GM19438 (cell line): Measurements from ENCODE around the gene USP32.
"Not testable (repeated sequence)": the region's sequence is repeated elsewhere in the genome, so short reads cannot be mapped to it uniquely, and the experiment has no call there.

Experiments used
- ATAC-seq: cut with Tn5 transposase; IDR thresholded peaks from one replicate; pipeline ENCODE4 v1.9.1; 2021; ENCODE audit warnings: low read depth; ENCODE audit not compliant: unreplicated experiment

Gene USP32

GRCh38 chr17:60345233-60345632 lies 46.7 kb downstream of the USP32 start:
- no peak for ATAC-seq

GRCh38 chr17:60342492-60342891 lies 49.4 kb downstream of the USP32 start:
- not testable (repeated sequence) for ATAC-seq

GRCh38 chr17:60335289-60335688 lies 56.6 kb downstream of the USP32 start:
- no peak for ATAC-seq

GRCh38 chr17:60333628-60334031 lies 58.3 kb downstream of the USP32 start:
- ATAC-seq: no peak

- not testable (repeated sequence) for ATAC-seq
Observed at GRCh38 chr17:60333072-60333471, 58.9 kb downstream of the USP32 start.

GRCh38 chr17:60332574-60332973 lies 59.4 kb downstream of the USP32 start:
- no peak for ATAC-seq

- ATAC-seq: no peak
Observed at GRCh38 chr17:60330731-60331130, 61.2 kb downstream of the USP32 start.

- ATAC-seq: no peak
Observed at GRCh38 chr17:60328679-60329078, 63.3 kb downstream of the USP32 start.

- no peak for ATAC-seq
Observed at GRCh38 chr17:60327901-60328273, 64.0 kb downstream of the USP32 start.

- no peak for ATAC-seq
Observed at GRCh38 chr17:60327134-60327900, 64.6 kb downstream of the USP32 start.

- ATAC-seq: no peak
Observed at GRCh38 chr17:60326702-60327101, 65.2 kb downstream of the USP32 start.

GRCh38 chr17:60325730-60326524 lies 66.0 kb downstream of the USP32 start:
- ATAC-seq: no peak

GRCh38 chr17:60323754-60324153 lies 68.2 kb downstream of the USP32 start:
- no peak for ATAC-seq

GRCh38 chr17:60322056-60322387 lies 69.9 kb downstream of the USP32 start:
- no peak for ATAC-seq

GRCh38 chr17:60321336-60322055 lies 70.4 kb downstream of the USP32 start:
- ATAC-seq: no peak

- no peak for ATAC-seq
Observed at GRCh38 chr17:60318830-60319229, 73.1 kb downstream of the USP32 start.

GRCh38 chr17:60318326-60318725 lies 73.6 kb downstream of the USP32 start:
- no peak for ATAC-seq

- ATAC-seq: no peak
Observed at GRCh38 chr17:60315650-60316049, 76.3 kb downstream of the USP32 start.

GRCh38 chr17:60314900-60315299 lies 77.0 kb downstream of the USP32 start:
- not testable (repeated sequence) for ATAC-seq

GRCh38 chr17:60314423-60314822 lies 77.5 kb downstream of the USP32 start:
- no peak for ATAC-seq

- no peak for ATAC-seq
Observed at GRCh38 chr17:60311936-60312335, 80.0 kb downstream of the USP32 start.
